A549 (cell line): ENCODE results near the gene TM4SF5.

Experiments
- CBX2 ChIP-seq: fragments of 200-600 bp; sonication (generic); IDR thresholded peaks from 2 replicates; pipeline ENCODE4 v1.6.1; 2016; ENCODE audit warnings: low read depth, mild to moderate bottlenecking, borderline replicate concordance
- CHD2 ChIP-seq: fragments of 150-350 bp; IDR thresholded peaks from 2 replicates; pipeline ENCODE4 v1.6.1; 2014; ENCODE audit warnings: low read length; ENCODE audit not compliant: partially characterized antibody
- JUN ChIP-seq, 2 experiments: fragments of >200 bp; sonication (Bioruptor Twin); formaldehyde crosslinking; IDR thresholded peaks; 2 replicates in 1 of 2; 3 replicates in 1 of 2; pipeline ENCODE4 v1.6.1; 2016 to 2017
- RAD21 ChIP-seq, 2 experiments: fragments of >200 bp in 1 of 2; sonication (Bioruptor Twin) in 1 of 2; formaldehyde crosslinking in 1 of 2; IDR thresholded peaks in 1 of 2; conservative IDR thresholded peaks in 1 of 2; 2 replicates in 1 of 2; 3 replicates in 1 of 2; pipeline ENCODE4 v1.6.1; 2012 to 2018; ENCODE audit warnings: inconsistent platforms in 1 of 2
- ZC3H11A ChIP-seq: fragments of 450-650 bp; IDR thresholded peaks from 2 replicates; pipeline ENCODE4 v1.6.1; 2014; ENCODE audit warnings: antibody characterized with exemption, mild to moderate bottlenecking
- ZFP36 ChIP-seq: fragments of 450-650 bp; IDR thresholded peaks from 2 replicates; pipeline ENCODE4 v1.6.1; 2014; ENCODE audit warnings: borderline replicate concordance; ENCODE audit not compliant: partially characterized antibody
- TF ChIP-seq, protein P1 (sequence below): fragments of >200 bp; sonication (Bioruptor Twin); formaldehyde crosslinking; IDR thresholded peaks from 3 replicates; pipeline ENCODE4 v1.5.1; 2016

DNA sequence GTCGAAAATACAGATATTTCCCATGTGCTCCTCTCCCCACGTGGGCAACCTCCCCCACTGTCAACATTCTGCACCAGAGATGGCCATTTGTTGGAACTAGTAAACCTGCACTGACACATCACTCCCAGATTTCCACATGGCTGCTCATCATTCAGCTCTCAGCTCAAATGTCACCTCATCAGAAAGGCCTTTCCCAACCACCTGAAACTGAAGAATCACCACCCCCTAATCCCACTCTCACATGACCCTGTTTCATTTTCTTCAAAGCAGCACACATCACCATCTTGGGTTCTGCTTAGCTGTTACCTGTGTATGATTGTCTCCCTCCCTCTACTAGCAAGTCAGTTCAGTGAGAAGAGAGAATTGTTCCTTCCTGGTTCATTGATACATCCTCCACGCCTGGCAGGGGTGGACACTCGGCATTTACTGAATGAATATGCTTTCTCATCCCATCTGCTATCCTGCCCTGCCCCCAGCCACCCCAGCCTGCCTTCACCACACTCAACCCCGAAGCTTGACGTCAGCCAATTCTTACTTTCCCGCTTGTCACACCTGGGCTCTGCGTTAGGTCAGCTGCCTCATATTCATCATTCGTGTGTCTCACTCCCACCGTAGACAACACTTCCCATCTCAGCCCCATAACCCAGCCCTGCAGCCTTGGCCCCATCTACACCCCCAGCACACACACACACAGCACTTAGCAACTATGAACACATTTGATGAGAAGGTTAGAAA, 28.9 kb downstream of the TM4SF5 start:
- TF ChIP-seq ZC3H11A (no peak), CBX2 (no peak), JUN (IDR thresholded peaks at IDR 0.05) (no peak), RAD21 (conservative IDR thresholded peaks at IDR 0.05 in 1 of 2, IDR thresholded peaks at IDR 0.05 in 1 of 2) (no peak), ZFP36 (no peak), CHD2 (no peak)
- TF ChIP-seq, protein P1, sequence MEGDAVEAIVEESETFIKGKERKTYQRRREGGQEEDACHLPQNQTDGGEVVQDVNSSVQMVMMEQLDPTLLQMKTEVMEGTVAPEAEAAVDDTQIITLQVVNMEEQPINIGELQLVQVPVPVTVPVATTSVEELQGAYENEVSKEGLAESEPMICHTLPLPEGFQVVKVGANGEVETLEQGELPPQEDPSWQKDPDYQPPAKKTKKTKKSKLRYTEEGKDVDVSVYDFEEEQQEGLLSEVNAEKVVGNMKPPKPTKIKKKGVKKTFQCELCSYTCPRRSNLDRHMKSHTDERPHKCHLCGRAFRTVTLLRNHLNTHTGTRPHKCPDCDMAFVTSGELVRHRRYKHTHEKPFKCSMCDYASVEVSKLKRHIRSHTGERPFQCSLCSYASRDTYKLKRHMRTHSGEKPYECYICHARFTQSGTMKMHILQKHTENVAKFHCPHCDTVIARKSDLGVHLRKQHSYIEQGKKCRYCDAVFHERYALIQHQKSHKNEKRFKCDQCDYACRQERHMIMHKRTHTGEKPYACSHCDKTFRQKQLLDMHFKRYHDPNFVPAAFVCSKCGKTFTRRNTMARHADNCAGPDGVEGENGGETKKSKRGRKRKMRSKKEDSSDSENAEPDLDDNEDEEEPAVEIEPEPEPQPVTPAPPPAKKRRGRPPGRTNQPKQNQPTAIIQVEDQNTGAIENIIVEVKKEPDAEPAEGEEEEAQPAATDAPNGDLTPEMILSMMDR = no peak
